Left forelimb (tissue), 1 donor: ENCODE results near the gene SCYGR3.

Experiments used
- DNase-seq: peaks from one replicate; pipeline ENCODE4 v3.0.0-alpha.2; 2018; ENCODE audit warnings: low spot score

Gene SCYGR3, protein sequence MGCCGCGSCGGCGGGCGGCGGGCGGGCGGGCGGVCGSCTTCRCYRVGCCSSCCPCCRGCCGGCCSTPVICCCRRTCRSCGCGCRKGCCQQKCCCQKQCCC

DNA sequence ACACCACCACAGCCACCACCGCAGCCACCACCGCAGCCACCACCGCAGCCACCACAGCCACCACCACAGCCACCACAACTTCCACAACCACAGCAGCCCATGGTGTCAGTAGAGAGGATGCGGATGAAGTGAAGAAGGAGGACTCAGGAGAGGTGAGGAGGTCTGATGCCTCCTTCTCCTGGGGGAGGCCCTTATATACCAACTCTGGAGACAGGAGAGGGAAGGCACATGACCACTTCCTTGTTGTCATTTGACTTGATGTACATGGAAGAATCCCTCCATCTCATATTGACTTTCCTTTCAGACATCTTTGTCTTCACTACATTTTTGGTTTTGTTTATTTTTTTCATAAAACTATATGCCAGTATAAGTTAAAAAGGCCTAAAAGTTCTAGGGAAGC is at the start of gene SCYGR3:
Gene SCYGR3 (minus strand): TSS at position 101 of the 400 bp plus-strand sequence. CDS start 0 bp downstream, at position 101.
- DNase-seq, result no peak

DNA sequence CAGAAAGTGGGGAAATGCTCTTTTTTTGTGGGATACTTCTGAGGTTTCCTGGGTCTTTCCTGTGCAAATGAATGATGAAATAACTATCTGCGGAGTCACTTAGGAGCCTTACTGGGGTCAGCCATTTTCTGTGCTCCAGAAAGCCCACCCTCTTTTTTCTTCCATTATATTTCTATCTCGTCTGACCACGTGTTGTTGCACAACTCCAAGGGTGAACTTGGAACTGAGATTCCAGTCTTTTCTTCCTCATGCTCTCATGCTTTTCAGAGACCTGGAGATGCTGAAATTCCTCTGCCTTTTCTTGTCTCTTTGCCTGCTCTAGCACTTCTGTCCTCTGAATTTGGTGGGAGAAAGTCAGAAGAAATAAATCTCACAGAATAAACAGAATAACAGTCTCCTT is 47.2 kb upstream of the SCYGR3 start:
- no peak for DNase-seq

DNA sequence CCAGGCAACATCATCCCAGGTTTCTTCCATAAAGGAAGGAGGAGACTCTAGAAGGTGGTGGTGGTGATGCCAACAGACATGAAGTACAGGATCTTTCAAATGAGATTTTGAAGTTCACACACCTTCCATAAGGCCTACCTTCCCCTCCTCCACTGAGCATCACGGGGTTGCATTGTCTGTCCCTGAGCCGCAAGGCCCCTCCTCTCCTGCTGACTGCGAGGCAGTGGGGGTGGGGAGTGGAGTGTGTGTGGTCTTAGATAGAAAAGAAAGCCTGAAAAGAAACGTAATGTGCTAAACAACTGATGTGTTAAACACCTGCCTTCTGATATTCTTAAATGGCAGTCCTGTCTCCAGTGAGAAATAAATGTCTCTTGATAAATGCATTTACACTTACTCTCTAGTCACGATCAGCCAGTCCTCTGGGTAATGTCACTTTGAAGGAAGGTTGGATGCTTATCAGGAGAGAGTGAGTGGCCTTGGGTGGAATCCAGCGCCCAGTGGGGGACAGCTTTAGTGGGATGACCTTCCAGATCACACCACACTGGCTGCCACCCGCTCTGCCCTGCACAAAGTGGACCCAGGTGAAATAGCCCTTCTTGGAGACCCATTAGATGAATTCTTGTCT is 46.5 kb upstream of the SCYGR3 start:
- no peak for DNase-seq

DNA sequence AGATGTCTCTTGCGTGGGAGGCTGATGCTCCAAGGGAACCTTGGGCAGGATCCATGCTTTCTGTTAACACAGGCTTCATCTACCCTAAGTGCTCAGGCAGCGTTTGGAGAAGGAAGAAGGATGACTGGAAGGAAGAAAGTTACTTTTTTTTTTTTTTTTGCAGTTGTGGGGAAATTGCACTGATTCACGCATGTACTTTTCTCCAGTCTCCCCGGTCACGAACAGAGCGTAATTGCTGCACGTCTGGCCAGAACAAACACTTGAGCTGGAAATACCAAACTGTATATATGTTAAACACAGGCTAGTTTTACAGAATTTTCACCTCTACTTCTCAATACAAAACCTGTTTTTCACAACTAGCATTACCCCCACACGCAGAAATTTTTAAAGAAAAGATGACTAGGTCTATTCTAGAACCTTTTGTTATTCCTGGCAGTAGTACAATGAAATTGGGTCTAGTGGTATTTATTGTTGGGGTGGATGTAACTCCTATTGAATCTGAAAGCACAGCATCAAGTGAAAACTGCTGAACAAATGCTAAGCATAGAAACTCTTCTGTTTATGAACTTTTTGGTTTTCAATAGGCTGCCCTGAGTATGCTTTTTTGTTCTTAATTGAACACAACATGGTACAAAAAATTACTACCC is 42.7 kb upstream of the SCYGR3 start:
- no peak for DNase-seq

DNA sequence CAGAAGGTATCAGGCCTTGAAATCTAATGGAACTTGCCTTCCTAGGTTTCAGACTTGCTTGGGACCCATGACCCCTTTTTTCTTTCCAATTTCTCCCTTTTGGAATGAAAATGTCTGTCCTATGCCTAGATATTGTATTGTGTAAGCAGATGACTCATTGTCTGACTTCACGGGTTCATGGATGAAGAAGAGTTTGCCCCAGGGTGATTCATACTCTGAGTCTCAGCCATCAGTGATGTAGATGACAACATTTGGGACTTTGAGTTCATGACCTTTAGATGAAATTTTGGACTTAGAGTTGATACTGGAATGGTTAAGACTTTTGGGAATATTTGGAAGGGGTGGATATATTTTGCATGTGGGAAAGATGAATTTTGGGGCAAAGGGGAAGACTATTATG is 40.8 kb upstream of the SCYGR3 start:
- DNase-seq, result no peak

DNA sequence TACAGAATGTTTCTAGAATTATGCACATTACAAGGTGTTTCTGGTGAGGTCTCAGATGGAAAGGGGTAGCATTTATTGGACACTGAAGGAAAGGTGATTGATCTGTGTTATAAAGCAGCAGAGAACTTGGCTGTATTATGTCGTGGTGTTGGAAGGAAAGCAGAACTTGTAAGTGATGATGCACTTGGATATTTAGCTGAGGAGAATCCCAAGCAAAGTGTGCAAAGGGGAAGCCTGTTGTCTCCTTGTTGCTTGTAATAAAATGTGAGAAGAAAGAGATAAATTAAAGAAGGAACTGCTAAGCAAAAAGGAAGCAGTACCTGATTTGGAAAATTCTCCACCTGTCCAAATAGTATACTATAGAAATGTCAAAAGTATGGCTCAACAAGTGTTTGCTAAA is 39.8 kb upstream of the SCYGR3 start:
- DNase-seq, result no peak

DNA sequence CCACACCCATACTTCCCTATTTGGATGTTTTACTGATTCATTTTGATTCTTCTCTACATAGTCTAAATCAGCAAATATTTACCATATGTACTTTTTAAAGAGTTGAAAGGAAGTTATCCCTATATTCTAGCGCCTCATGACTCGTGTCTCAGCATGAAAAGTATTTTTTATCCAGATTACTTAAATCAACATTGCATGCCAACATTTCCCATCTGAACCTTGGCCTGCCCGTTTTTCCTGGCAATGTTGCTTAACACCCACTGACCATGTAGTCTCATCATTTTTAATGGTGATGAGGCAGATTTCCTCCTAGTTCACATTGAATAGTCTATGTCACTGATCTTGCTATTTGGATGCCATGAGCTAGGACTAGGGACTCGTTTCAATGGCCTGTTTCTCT is 38.8 kb upstream of the SCYGR3 start:
- DNase-seq, result no peak

DNA sequence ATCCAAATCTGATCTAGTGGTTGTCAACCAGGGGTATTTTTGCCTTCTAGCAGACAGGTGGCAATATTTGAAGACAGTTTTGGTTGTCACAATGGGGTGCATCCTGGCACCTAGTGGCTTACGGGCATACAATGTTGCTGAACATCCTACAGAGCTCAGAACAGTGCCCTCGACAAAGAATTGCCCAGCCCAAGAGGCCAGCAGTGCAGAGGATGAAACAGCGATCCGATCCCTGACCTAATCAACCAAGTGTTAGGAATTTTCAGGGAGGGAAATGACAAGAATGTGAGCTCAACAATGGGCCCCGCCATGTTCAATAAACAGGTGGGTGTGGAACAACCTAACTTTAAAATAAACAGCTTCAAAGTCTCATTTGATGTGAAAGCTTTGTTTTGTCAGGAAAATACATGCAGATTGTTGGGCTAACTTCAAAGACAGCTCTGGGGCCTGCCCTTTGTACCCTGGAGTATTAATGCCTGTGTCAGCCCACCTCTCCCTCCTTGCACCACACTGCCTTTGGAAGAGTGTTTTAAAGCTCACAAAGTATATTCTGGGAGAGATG is 29.4 kb upstream of the SCYGR3 start:
- DNase-seq, result no peak

DNA sequence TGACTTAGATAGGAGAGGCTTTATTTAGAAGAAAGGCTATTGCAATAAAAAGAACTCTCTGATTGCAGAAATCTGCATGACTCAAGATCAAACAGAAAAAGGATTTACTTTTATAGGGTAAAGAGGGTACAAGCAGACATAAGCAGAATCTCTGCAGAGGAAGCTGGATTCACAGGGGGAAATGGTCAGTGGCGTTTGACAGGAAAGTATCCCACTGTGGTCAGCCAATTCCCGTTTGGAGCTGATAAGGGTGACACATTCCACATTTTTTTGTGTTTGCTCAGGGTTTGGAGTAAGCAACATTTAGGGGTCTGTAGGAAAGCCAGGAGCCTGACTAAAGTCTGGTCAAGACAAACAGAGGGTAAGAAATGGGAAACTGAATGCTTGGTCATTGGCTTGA is 28.0 kb upstream of the SCYGR3 start:
- no peak for DNase-seq

DNA sequence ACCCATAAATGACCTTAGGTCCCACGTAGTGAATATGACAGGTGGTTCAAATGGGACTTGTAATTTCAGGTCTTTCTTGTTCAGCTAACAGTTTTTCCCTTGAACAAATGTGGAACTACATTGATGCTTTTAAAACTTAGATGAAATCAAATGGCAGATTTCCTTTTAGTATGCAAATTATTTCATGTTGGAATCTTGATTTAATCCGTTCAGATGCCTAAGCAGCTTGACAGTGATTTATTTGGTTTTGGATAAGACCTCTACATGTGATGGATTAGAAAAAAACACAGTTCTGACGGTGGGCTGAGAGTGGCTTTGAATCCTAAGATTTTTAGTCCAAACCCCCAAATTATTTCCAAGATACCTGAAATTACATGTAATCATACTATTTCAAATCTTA is 19.6 kb upstream of the SCYGR3 start:
- DNase-seq, result no peak

DNA sequence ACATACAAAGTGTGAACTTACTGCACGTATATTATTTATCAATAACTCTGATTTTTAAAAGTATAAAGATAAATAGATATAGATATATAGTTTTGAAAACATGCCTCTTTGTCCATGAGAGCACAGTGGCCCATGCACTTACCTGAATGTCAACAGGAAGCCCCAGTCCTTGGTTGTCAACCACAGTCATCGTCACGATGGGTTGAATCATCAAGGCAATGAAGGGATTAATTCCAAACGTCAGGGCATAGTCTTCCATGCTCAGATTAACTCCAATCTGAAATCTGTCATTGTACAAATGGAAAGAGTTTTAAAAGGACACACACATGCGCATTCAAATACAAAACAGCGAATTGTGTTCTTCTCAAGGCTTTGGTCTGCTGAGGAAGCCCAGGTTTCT is 18.2 kb upstream of the SCYGR3 start:
- no peak for DNase-seq

DNA sequence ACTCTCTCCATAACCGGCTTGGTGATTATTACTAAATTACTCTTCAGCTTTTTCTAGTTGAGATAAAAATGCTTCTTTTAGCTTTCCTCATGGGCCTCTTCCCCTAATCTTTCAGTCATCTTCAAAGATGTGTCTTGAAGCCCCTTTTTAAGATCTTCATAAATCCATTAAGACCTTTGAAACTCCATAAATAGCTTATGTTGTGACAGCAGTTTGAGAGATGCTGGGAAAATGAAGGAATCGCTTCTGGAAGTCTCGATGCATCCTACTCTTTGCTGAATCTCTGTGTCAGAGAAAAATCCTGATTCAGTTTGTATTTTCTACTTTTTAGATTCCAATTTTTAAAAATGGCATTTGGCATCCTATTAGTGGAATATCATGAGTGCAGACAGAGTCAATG is 15.7 kb upstream of the SCYGR3 start:
- DNase-seq, result no peak

DNA sequence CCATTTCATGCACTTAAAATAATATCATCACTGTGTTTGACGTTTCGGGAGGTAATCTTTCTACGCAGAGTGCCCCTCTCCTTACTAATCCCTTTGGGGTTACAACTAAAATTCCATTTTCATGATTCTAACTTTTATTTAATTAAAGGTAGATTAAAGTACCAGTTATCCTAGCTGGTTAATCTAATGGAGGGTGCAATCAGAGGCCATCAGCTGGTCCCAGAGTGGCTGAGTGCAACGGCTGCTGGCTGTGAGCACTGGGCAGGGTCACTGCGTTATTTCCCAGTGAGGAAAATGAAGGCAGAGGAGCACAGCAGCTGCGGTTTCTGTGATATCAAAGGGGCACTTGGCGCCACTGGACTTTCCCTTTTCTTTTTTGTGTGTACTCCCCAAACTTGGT is 14.8 kb upstream of the SCYGR3 start:
- no peak for DNase-seq

DNA sequence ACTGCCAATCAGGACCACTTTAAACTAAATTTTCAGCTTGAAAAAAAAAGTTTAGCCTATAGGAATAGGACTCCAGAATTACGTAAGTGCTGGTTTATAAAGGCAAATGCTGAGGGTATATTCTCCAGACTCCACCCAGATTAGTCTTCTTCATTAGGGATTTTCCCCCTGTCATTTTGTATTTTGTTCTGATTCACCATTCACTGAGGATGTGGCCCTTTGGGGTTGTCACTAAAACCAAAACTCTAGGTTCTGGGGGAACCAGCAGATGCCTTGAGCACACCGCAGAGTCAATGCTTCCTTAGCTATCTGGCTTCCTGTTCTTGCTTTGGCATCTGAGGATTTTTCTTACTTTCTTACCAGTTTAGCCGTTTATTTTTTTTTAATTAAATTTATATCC is 13.1 kb upstream of the SCYGR3 start:
- DNase-seq, result no peak

DNA sequence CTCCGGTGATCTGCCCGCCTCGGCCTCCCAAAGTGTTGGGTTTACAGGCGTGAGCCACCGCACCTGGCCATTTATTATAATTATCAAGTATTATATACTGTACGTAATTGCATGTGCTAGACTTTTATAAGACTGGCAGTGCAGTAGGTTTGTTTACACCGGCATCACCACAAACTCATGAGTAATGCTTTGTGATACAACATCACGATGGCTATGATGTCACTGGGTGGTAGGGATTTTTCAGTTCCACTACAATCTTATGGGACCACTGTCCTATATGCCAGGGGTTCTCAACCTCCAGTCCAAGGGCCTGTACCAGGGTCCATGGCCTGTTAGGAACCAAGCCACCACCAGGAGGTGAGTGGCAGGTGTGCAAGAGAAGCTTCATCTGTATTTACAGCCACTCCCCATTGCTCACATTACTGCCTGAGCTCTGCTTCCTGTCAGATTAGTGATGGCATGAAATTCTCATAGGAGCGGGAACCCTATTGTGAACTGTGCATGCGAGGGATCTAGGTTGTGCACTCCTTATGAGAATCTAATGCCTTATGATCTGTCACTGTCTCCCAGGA is 12.0 kb upstream of the SCYGR3 start:
- DNase-seq, result no peak

DNA sequence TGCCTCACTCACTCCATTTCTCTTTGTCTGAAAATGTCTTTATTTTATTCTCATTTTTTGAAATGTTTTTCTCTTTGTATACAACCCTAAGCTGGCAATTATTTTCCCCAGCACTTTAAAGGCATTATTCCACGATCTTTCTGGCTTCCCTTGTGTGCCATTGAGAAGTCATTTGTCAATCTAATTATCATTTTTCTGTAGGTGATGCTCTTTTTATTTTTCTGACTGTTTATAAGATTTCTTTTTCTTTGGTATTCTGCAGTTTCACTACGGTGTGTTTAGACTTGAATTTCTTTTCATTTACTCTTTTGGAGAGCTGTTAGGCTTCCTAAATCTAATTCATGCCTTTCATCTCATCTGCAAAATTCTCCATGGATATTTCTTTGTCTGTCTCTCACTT is 10.8 kb upstream of the SCYGR3 start:
- DNase-seq, result no peak

DNA sequence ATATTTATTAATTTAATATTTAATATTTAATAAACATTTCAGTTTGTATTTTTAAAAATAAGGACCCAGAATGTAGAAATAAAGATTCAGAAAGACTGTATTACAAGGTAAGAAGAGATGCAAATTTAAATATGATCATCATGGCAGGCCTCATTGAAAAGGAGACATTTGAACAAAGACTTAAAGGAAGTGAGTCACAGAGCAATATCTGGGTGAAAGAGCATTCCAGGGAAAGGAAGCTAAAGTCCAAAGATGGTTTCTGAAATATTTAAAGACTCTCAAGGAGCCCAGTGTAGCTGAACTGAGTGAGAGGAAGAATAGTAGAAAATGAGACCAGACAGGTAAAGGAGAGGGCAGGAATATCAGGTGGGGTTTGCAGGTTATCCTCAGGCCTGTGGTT is 8.6 kb upstream of the SCYGR3 start:
- no peak for DNase-seq

DNA sequence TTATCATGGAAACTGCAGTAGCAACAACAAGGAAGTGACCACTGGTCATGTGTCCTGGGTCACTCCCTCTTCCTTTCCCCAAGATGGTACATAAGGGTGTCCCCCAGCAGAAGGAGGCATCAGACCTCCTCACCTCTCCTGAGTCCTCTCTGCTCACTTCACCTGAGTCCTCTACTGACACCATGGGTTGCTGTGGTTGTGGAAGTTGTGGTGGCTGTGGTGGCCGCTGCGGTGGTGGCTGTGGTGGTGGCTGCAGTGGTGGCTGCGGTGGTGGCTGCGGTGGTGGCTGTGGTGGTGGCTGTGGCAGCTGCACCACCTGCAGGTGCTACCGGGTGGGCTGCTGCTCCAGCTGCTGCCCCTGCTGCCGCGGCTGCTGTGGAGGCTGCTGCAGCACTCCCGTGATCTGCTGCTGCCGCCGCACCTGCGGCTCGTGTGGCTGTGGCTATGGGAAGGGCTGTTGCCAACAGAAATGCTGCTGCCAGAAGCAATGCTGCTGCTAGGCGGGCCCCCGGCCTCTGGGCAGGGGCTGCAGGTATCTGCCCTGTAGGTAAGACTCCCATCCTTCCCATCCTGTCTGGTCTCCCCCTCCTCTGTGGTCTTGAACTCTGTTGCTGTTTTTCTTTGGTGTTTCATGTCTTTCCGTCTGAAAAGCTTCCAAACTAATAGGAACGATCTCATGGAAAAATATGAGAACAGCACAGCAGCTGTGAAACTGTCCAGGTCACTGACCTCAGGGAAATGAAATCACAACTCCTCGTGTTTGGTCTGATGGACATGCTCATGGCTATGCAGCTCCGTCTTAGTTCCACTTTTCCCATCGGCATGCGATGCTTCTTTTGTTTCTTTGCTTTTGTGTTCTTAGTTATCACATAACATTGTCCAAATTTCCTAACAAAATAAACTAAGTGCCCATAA is 2.9 kb upstream of the SCYGR3 start, which contains the start of gene SCYGR4:
Gene SCYGR4 (plus strand): TSS at position 183 of the 915 bp plus-strand sequence. CDS start 0 bp downstream, at position 183.
- DNase-seq, result no peak

DNA sequence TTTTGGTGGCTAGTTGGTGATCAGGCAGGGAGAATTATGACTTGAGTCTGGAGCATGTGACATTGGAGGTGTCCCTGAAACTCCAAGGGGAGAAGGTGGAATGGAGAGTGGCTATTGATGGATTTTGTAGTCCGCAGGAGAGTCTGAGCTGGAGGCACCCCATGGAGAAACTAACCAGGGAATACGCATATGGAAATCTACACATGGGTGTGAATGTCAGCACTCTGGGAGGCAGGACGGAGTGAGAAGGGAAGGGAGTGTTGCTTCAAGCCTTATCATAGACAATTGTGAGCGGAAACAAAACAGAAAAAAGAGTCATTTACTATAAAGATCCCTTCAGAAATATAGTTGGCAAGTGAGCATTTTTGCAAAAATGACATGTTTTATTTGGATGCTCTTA is 2.0 kb upstream of the SCYGR3 start:
- DNase-seq, result no peak

DNA sequence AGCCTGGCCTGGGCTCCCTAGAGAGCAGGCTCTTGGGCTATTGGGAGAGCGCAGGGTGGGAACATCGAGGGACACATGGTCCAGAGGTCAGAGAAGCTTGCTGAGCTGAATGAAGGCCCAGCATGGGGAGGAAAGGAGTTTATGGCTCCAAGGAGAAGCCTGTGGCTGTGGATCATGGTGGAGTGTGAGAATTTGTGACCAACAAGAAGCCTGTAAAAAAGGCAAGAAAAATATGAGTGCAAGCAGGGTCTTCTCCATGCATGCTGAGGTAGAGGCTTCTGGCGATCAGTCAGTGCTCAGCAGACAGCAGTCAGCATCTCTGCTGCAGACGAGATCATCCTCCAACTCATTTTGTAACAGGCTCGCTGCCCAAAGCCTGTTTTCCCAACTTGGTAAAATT is 1.3 kb upstream of the SCYGR3 start:
- DNase-seq, result no peak

DNA sequence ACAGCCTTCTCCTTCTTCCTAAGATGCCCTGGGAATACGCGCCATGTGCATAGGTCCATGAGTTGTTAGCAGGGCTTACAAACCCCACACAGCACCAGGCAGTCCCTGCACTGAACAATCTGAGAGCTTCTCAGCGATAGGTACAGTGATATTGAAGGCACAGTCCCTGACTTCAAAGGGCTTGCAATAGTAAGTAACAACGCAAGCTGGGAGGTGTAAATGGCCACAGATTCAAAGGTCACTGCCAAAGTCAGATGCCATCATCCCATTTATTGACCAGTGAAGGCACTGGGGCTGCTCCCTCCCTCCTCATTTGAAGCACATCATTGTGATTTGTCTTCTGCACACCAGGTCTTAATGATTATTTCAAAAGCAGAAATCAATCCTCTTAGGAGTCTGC is 541 bp upstream of the SCYGR3 start:
- DNase-seq, result no peak

DNA sequence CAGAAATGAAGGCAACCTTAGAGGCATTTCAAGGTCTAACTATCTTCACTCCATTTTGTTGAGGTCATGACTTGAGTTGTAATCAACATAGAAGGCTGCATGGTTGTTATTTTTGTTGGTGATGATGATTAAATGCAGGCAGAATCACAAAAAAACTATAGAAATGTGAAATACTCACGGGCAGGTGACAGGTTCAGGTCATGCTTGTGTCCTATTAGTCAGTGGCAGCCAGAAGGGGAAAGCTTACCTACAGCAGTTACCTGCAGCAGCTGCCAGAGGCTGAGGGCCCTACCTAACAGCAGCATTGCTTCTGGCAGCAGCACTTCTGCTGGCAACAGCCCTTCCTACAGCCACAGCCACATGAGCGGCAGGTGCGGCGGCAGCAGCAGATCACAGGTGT is 394 bp downstream of the SCYGR3 start:
- DNase-seq, result no peak
